GM23248 (cell line): ENCODE data around the gene BICC1. TPM values are rescaled to one million over a fixed set of nuclear protein-coding genes. Genes with fewer than 3 reads are reported as not detected.

ENCODE experiments used
- DNase-seq: peaks from one replicate; pipeline ENCODE4 v3.0.0-alpha.2; 2015
- H2AFZ ChIP-seq: fragments of 200-600 bp; sonication (generic); 2 replicates; pipeline ENCODE4 v1.6.1; 2016; ENCODE audit warnings: antibody characterized with exemption
- H3F3A ChIP-seq: fragments of 200-600 bp; sonication (generic); 2 replicates; pipeline ENCODE4 v1.6.1; 2016; ENCODE audit warnings: mild to moderate bottlenecking, antibody characterized with exemption, mixed run types; ENCODE audit not compliant: insufficient read depth
- H3K27ac ChIP-seq: fragments of 200-600 bp; sonication (generic); 2 replicates; pipeline ENCODE4 v1.5.1; 2016; ENCODE audit warnings: mild to moderate bottlenecking
- H3K27me3 ChIP-seq: fragments of 200-600 bp; sonication (generic); replicated peaks from 2 replicates; pipeline ENCODE4 v1.6.1; 2016; ENCODE audit warnings: mild to moderate bottlenecking; ENCODE audit not compliant: insufficient read depth
- H3K36me3 ChIP-seq: fragments of 200-600 bp; sonication (generic); 2 replicates; pipeline ENCODE4 v1.6.1; 2016; ENCODE audit warnings: low read depth, mild to moderate bottlenecking
- H3K4me1 ChIP-seq: fragments of 200-600 bp; sonication (generic); 2 replicates; pipeline ENCODE4 v1.6.1; 2016; ENCODE audit warnings: mild to moderate bottlenecking; ENCODE audit not compliant: insufficient read depth
- H3K4me2 ChIP-seq: fragments of 200-600 bp; sonication (generic); one replicate; pipeline ENCODE4 v1.6.1; 2016; ENCODE audit warnings: mild to moderate bottlenecking; ENCODE audit not compliant: unreplicated experiment
- H3K4me3 ChIP-seq: fragments of 200-600 bp; sonication (generic); 2 replicates; pipeline ENCODE4 v1.5.1; 2016; ENCODE audit warnings: mild to moderate bottlenecking
- H3K79me2 ChIP-seq: fragments of 200-600 bp; sonication (generic); 2 replicates; pipeline ENCODE4 v1.6.1; 2016; ENCODE audit warnings: mild to moderate bottlenecking; ENCODE audit not compliant: insufficient read depth
- H3K9ac ChIP-seq: fragments of 200-600 bp; sonication (generic); 2 replicates; pipeline ENCODE4 v1.6.1; 2016; ENCODE audit warnings: mild to moderate bottlenecking
- H3K9me2 ChIP-seq: fragments of 200-600 bp; sonication (generic); 2 replicates; pipeline ENCODE4 v1.6.1; 2016; ENCODE audit warnings: mixed run types, mild to moderate bottlenecking, moderate library complexity; ENCODE audit not compliant: insufficient read depth
- H3K9me3 ChIP-seq: fragments of 200-600 bp; sonication (generic); one replicate; pipeline ENCODE4 v1.6.1; 2017; ENCODE audit warnings: low read depth
- H4K20me1 ChIP-seq: fragments of 200-600 bp; sonication (generic); 2 replicates; pipeline ENCODE4 v1.6.0; 2016; ENCODE audit not compliant: insufficient read depth
- EZH2 ChIP-seq: fragments of 200-600 bp; sonication (generic); IDR thresholded peaks from 2 replicates; pipeline ENCODE4 v1.6.1; 2018; ENCODE audit warnings: antibody characterized with exemption, mild to moderate bottlenecking; ENCODE audit not compliant: insufficient read depth, poor library complexity, severe bottlenecking
- EZH2phosphoT487 ChIP-seq: fragments of 200-600 bp; sonication (generic); IDR thresholded peaks from 2 replicates; pipeline ENCODE4 v1.6.1; 2018; ENCODE audit warnings: antibody characterized with exemption, moderate library complexity, mild to moderate bottlenecking, low read depth; ENCODE audit not compliant: insufficient read depth
- WGBS, 2 experiments: methylation state at CpG; one replicate each; pipeline ENCODE4 v1.1.6; 2015 to 2017; ENCODE audit warnings: low lambda C conversion rate in 2 of 2, low coverage in 1 of 2; ENCODE audit errors: missing lambda C conversion rate in 2 of 2; 5-methylcytosine and 5-hydroxymethylcytosine counted together
- in situ Hi-C: fragments of 300-500 bp; cut with MboI; formaldehyde crosslinking; loops from 2 replicates; pipeline ENCODE4 v1.15.0; 2020
- polyA plus RNA-seq: library from polyadenylated mRNA; unstranded; fragments of >200 nt; fragmentation: Nextera tagmentation; extraction: Ambion mirVana; gene quantifications from 2 replicates; pipeline ENCODE4 v1.2.1, GENCODE V29; 2016
- total RNA-seq: library from RNA; depleted of rRNA; stranded (reverse); fragments of >200 nt; shearing (Covaris generic); gene quantifications from 2 replicates; pipeline ENCODE4 v1.2.3, GENCODE V29; 2014

BICC1 gene
- total and polyA plus RNA-seq, 2 experiments from 2014 or later: 80.5 to 97.0 TPM

- Histone ChIP-seq H3K4me3 (no peak overlapping the region), H3K9ac (no peak overlapping the region), H3F3A (peaks cover 29% of the 10 kb centered on the region), H3K27me3 (no peaks in the 10 kb centered on the region), H3K9me3 (no peaks in the 10 kb centered on the region), H3K36me3 (peaks cover 35% of the 10 kb centered on the region), H3K4me1 (peaks cover 31% of the 10 kb centered on the region), H3K27ac (peak overlapping the region; percentile 62; the same call in 1 of the 2 replicates), H3K4me2 (no peak overlapping the region), H3K9me2 (no peaks in the 10 kb centered on the region), H3K79me2 (no peaks in the 10 kb centered on the region), H2AFZ (no peak overlapping the region), H4K20me1 (no peaks in the 10 kb centered on the region; the same call in 1 of the 2 replicates)
- no peak for DNase-seq
- in situ Hi-C loops: loop anchor here (25.0 kb wide), 3 partner anchors 384 to 791 kb away; no protein-coding TSS in a partner anchor
- WGBS, 2 experiments: 88 to 90% methylated on average over 7 of the region's 7 CpGs
- no peak for TF ChIP-seq EZH2phosphoT487
- TF ChIP-seq EZH2: no peak
Observed at GRCh38 chr10:58796242-58796641, 283.6 kb downstream of the BICC1 start.

DNA sequence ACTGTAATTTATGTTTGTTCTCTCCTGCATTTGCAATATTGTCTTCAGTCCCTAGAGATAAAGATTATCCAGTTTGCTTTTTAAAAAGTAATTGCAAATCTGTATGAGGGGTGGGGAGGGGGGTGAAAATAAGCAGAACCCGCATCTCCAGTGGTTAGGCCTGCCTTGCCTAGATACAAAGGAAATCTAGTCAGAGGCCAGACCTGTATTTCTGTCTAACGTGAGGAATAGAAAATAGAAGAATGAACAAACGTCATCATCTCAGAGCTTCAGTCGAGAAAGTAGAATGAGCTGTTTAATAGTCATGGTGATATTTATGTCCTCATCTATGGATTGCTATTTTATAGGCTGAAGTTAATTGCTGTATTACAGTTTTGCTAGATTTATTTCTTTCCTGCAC lies 284.2 kb downstream of the BICC1 start:
- H3K9ac ChIP-seq: peak overlapping the region; percentile 16; the same call in 1 of the 2 replicates
- no peaks in the 10 kb centered on the region; the same call in 1 of the 2 replicates for H4K20me1 ChIP-seq
- H3K4me3 ChIP-seq: no peak overlapping the region
- 32 to 39% methylated on average over 4 of the region's 4 CpGs for WGBS, 2 experiments
- H3F3A ChIP-seq: peaks cover 26% of the 10 kb centered on the region
- no peaks in the 10 kb centered on the region for H3K9me2 ChIP-seq
- TF ChIP-seq EZH2phosphoT487: no peak
- TF ChIP-seq EZH2: no peak
- in situ Hi-C loops: loop anchor here (25.0 kb wide), 3 partner anchors 385 to 790 kb away; no protein-coding TSS in a partner anchor
- H3K79me2 ChIP-seq: no peaks in the 10 kb centered on the region
- no peak overlapping the region for H2AFZ ChIP-seq
- peak overlapping the region; percentile 62 for H3K27ac ChIP-seq
- H3K27me3 ChIP-seq: no peaks in the 10 kb centered on the region
- peaks cover 36% of the 10 kb centered on the region for H3K36me3 ChIP-seq
- H3K9me3 ChIP-seq: no peaks in the 10 kb centered on the region
- H3K4me2 ChIP-seq: peak overlapping the region; percentile 57
- H3K4me1 ChIP-seq: peaks cover 25% of the 10 kb centered on the region
- DNase-seq: peak; percentile 52

- no peaks in the 10 kb centered on the region for H3K9me3 ChIP-seq
- no peak overlapping the region for H3K4me3 ChIP-seq
- no peaks in the 10 kb centered on the region; the same call in 1 of the 2 replicates for H4K20me1 ChIP-seq
- H3K4me2 ChIP-seq: peak overlapping the region; percentile 57
- H3K79me2 ChIP-seq: no peaks in the 10 kb centered on the region
- no peak for TF ChIP-seq EZH2
- no peak for TF ChIP-seq EZH2phosphoT487
- H3K9ac ChIP-seq: peak overlapping the region; percentile 16; the same call in 1 of the 2 replicates
- DNase-seq: peak; percentile 74
- peaks cover 23% of the 10 kb centered on the region for H3K4me1 ChIP-seq
- peak overlapping the region; percentile 62 for H3K27ac ChIP-seq
- in situ Hi-C loops: loop anchor here (25.0 kb wide), 3 partner anchors 385 to 790 kb away; no protein-coding TSS in a partner anchor
- H3K36me3 ChIP-seq: peaks cover 40% of the 10 kb centered on the region
- no peak overlapping the region for H2AFZ ChIP-seq
- no peaks in the 10 kb centered on the region for H3K9me2 ChIP-seq
- H3K27me3 ChIP-seq: no peaks in the 10 kb centered on the region
- peaks cover 26% of the 10 kb centered on the region for H3F3A ChIP-seq
Observed at GRCh38 chr10:58797356-58797755, 284.7 kb downstream of the BICC1 start.

DNA sequence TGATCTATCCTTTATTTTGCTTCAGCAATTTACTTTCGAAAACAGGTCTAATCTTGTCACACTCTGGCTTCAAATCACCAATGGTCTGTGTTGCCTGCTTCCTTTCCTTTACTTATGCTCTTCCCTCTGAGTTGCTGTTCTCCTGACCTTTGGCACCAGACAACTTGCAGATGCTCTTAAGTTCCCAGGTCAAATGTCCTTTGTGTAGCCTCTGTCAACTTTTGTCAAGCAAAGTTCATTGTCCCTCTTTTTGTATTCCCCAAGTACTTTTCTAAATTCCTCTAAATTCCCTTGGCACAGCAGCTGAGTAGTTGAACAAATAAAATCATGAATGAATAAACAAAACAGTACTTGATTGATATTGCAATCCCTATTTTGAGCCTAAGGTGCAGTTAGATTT lies 289.4 kb downstream of the BICC1 start:
- Histone ChIP-seq H3K9me2 (no peaks in the 10 kb centered on the region), H3K79me2 (no peaks in the 10 kb centered on the region), H3K9ac (no peak overlapping the region), H4K20me1 (no peaks in the 10 kb centered on the region), H2AFZ (no peak overlapping the region), H3F3A (peaks cover 43% of the 10 kb centered on the region), H3K36me3 (peaks cover 63% of the 10 kb centered on the region), H3K4me1 (peaks cover 29% of the 10 kb centered on the region), H3K27ac (no peak overlapping the region), H3K4me3 (no peak overlapping the region), H3K27me3 (no peaks in the 10 kb centered on the region), H3K4me2 (no peak overlapping the region), H3K9me3 (no peaks in the 10 kb centered on the region)
- WGBS, 2 experiments: 97 to 100% methylated on average over 1 of the region's 1 CpG
- in situ Hi-C loops: no loop called here
- TF ChIP-seq EZH2 (no peak), EZH2phosphoT487 (no peak)
- DNase-seq: no peak

- Histone ChIP-seq H3K9me2 (no peaks in the 10 kb centered on the region), H3K4me1 (peaks cover 31% of the 10 kb centered on the region), H3F3A (peaks cover 44% of the 10 kb centered on the region), H3K27ac (peak overlapping the region; percentile 73), H3K79me2 (no peaks in the 10 kb centered on the region), H3K9me3 (no peaks in the 10 kb centered on the region), H3K36me3 (peaks cover 52% of the 10 kb centered on the region), H3K4me2 (peak overlapping the region; percentile 29), H4K20me1 (no peaks in the 10 kb centered on the region), H2AFZ (no peak overlapping the region), H3K27me3 (no peaks in the 10 kb centered on the region), H3K9ac (no peak overlapping the region), H3K4me3 (no peak overlapping the region)
- DNase-seq: no peak
- in situ Hi-C loops: no loop called here
- TF ChIP-seq EZH2phosphoT487: no peak
- TF ChIP-seq EZH2: no peak
- WGBS, 2 experiments: 96 to 100% methylated on average over 1 of the region's 1 CpG
Observed at GRCh38 chr10:58806323-58806722, 293.7 kb downstream of the BICC1 start.
